HG02981 (cell line): ENCODE measurements around the gene LRBA.
A peak's percentile ranks its signal among the peaks of the same experiment; 100 is the strongest.

Experiments
- ATAC-seq: cut with Tn5 transposase; IDR thresholded peaks from one replicate; pipeline ENCODE4 v1.9.1; 2021; ENCODE audit warnings: mild to moderate bottlenecking, moderate library complexity; ENCODE audit not compliant: unreplicated experiment

Gene LRBA

GRCh38 chr4:150354214-150354796 is 660.8 kb downstream of the LRBA start:
- no peak for ATAC-seq

GRCh38 chr4:150348079-150348478 is 667.0 kb downstream of the LRBA start:
- ATAC-seq = no peak

GRCh38 chr4:150345207-150345744 is 669.8 kb downstream of the LRBA start:
- ATAC-seq = no peak

GRCh38 chr4:150343796-150344195 is 671.3 kb downstream of the LRBA start:
- no peak for ATAC-seq

- no peak for ATAC-seq
Measured at GRCh38 chr4:150342945-150343344, 672.1 kb downstream of the LRBA start.

- no peak for ATAC-seq
Measured at GRCh38 chr4:150337734-150338133, 677.4 kb downstream of the LRBA start.

- no peak for ATAC-seq
Measured at GRCh38 chr4:150336676-150337412, 678.2 kb downstream of the LRBA start.

GRCh38 chr4:150332961-150333360 is 682.1 kb downstream of the LRBA start:
- no peak for ATAC-seq

GRCh38 chr4:150332086-150332485 is 683.0 kb downstream of the LRBA start:
- no peak for ATAC-seq

GRCh38 chr4:150329373-150329772 is 685.7 kb downstream of the LRBA start:
- ATAC-seq = no peak

GRCh38 chr4:150328496-150328895 is 686.6 kb downstream of the LRBA start:
- ATAC-seq = no peak

GRCh38 chr4:150327262-150327780 is 687.8 kb downstream of the LRBA start:
- ATAC-seq = no peak

GRCh38 chr4:150325872-150326271 is 689.2 kb downstream of the LRBA start:
- peak; percentile 91 for ATAC-seq

GRCh38 chr4:150323406-150324325 is 691.4 kb downstream of the LRBA start:
- no peak for ATAC-seq

GRCh38 chr4:150322646-150323045 is 692.4 kb downstream of the LRBA start:
- ATAC-seq = no peak

- no peak for ATAC-seq
Measured at GRCh38 chr4:150321113-150321512, 694.0 kb downstream of the LRBA start.

GRCh38 chr4:150318971-150319370 is 696.1 kb downstream of the LRBA start:
- ATAC-seq = no peak

- no peak for ATAC-seq
Measured at GRCh38 chr4:150318527-150318926, 696.6 kb downstream of the LRBA start.

GRCh38 chr4:150316332-150317205 is 698.5 kb downstream of the LRBA start:
- ATAC-seq = no peak

GRCh38 chr4:150315691-150316090 is 699.4 kb downstream of the LRBA start:
- no peak for ATAC-seq
